ENCODE results near the gene PSMA2. TPM values are rescaled to one million over a fixed set of nuclear protein-coding genes. Genes with fewer than 3 reads are reported as not detected.

Gene PSMA2
- polyA plus RNA-seq, 1 donor (not counting 4 experiments of a cell fraction or from before 2014, with no cell fraction given) = 251 TPM

DNA sequence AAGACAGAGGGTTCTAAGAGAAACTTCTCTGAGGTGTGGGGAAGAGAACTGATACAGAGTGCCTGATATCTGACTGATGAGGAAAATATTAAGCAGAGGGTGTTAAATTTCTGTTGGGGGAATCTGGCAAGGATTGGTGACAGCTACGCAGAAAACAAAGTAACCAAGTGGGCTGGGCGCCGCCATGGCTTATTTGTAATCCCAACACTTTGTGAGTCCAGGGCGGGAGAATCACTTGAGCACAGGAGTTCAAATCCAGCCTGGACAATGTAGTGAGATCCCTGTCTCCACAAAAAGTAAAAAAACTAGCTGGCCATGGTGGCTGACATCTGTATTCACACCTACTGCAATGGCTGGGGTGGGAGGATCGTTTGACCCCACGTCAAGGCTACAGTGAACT is 18.0 kb downstream of the PSMA2 start:
- DNase-seq (ENCODE audit: low read depth, low spot score) (no peak), FAIRE-seq (no peak)
- Histone ChIP-seq H3K36me3 (ENCODE audit: control insufficient read depth in 2 of 2, extremely low read depth in 1 of 2, insufficient read depth in 2 of 2, low read length in 2 of 2) (peaks cover 2 to 8% of the 10 kb centered on the region in 2 experiments), H3K27ac (ENCODE audit: control insufficient read depth, insufficient read depth, low read length) (no peak overlapping the region), H3K9me3 (ENCODE audit: control insufficient read depth, low read depth, low read length) (no peaks in the 10 kb centered on the region), H3K4me2 (ENCODE audit: control insufficient read depth, extremely low read depth, insufficient read depth, low read depth, low read length) (no peak overlapping the region), H4K20me1 (ENCODE audit: control insufficient read depth, extremely low read depth, insufficient read depth, low read length) (no peaks in the 10 kb centered on the region), H3K9ac (ENCODE audit: control insufficient read depth, extremely low read depth, insufficient read depth, low read length) (no peak overlapping the region), H3K9me1 (ENCODE audit: control insufficient read depth, extremely low read depth, insufficient read depth, low read length) (no peaks in the 10 kb centered on the region), H3K27me3 (ENCODE audit: control insufficient read depth, extremely low read depth, insufficient read depth, low read length) (no peaks in the 10 kb centered on the region), H3K4me1 (ENCODE audit: control insufficient read depth, extremely low read depth, insufficient read depth, low read length) (peaks cover 29% of the 10 kb centered on the region), H3K4me3 (ENCODE audit: control insufficient read depth in 2 of 3, extremely low read depth in 1 of 3, insufficient read depth in 2 of 3, low read depth in 1 of 3, low read length in 3 of 3) (no peak overlapping the region), H3K79me2 (ENCODE audit: control insufficient read depth, insufficient read depth, low read length) (peaks cover 3% of the 10 kb centered on the region), H2AFZ (ENCODE audit: control insufficient read depth, low read length) (no peak overlapping the region)
- dilution Hi-C loops (cut with MboI; ENCODE audit: extremely low pct_ligation_motif_present, low sequenced_read_pairs) = no loop called here
- TF ChIP-seq EZH2 (IDR thresholded peaks at IDR 0.05; ENCODE audit: low read length) = no peak
- TF ChIP-seq, protein P1, sequence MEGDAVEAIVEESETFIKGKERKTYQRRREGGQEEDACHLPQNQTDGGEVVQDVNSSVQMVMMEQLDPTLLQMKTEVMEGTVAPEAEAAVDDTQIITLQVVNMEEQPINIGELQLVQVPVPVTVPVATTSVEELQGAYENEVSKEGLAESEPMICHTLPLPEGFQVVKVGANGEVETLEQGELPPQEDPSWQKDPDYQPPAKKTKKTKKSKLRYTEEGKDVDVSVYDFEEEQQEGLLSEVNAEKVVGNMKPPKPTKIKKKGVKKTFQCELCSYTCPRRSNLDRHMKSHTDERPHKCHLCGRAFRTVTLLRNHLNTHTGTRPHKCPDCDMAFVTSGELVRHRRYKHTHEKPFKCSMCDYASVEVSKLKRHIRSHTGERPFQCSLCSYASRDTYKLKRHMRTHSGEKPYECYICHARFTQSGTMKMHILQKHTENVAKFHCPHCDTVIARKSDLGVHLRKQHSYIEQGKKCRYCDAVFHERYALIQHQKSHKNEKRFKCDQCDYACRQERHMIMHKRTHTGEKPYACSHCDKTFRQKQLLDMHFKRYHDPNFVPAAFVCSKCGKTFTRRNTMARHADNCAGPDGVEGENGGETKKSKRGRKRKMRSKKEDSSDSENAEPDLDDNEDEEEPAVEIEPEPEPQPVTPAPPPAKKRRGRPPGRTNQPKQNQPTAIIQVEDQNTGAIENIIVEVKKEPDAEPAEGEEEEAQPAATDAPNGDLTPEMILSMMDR (optimal IDR thresholded peaks at IDR 0.05 in 1 of 3, IDR thresholded peaks at IDR 0.05 in 1 of 3, conservative IDR thresholded peaks at IDR 0.05 in 1 of 3; ENCODE audit: extremely low read depth in 1 of 3, insufficient read depth in 2 of 3, low read length in 3 of 3) = no peak

DNA sequence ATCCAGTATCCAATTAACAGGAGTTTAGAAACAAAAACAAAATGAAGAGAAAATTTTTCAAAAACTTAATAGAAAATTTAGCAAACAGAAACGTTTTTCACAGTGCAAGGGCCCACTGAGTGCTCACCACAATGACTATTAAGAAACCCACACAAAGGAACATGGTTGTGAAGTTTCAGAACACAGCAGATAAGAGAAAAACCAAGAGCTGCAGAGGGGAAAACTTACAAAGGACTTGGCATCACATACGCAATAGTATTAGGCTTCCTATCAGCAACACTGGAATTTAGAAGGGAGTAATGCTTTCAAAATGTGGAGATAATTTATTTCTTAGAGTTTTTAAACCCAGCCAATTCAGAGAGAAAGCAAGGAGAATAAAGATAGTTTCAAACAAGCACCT is 18.4 kb downstream of the PSMA2 start:
- TF ChIP-seq, protein P1 (optimal IDR thresholded peaks at IDR 0.05 in 1 of 3, IDR thresholded peaks at IDR 0.05 in 1 of 3, conservative IDR thresholded peaks at IDR 0.05 in 1 of 3; ENCODE audit: extremely low read depth in 1 of 3, insufficient read depth in 2 of 3, low read length in 3 of 3) = no peak
- TF ChIP-seq EZH2 (IDR thresholded peaks at IDR 0.05; ENCODE audit: low read length) = no peak
- Histone ChIP-seq H3K4me1 (ENCODE audit: control insufficient read depth, extremely low read depth, insufficient read depth, low read length) (peaks cover 29% of the 10 kb centered on the region), H3K27me3 (ENCODE audit: control insufficient read depth, extremely low read depth, insufficient read depth, low read length) (no peaks in the 10 kb centered on the region), H3K9me3 (ENCODE audit: control insufficient read depth, low read depth, low read length) (no peaks in the 10 kb centered on the region), H3K9me1 (ENCODE audit: control insufficient read depth, extremely low read depth, insufficient read depth, low read length) (no peaks in the 10 kb centered on the region), H3K9ac (ENCODE audit: control insufficient read depth, extremely low read depth, insufficient read depth, low read length) (no peak overlapping the region), H3K79me2 (ENCODE audit: control insufficient read depth, insufficient read depth, low read length) (peaks cover 3% of the 10 kb centered on the region), H2AFZ (ENCODE audit: control insufficient read depth, low read length) (no peak overlapping the region), H3K36me3 (ENCODE audit: control insufficient read depth in 2 of 2, extremely low read depth in 1 of 2, insufficient read depth in 2 of 2, low read length in 2 of 2) (peaks cover 2 to 8% of the 10 kb centered on the region in 2 experiments), H3K4me2 (ENCODE audit: control insufficient read depth, extremely low read depth, insufficient read depth, low read depth, low read length) (no peak overlapping the region), H3K27ac (ENCODE audit: control insufficient read depth, insufficient read depth, low read length) (no peak overlapping the region), H3K4me3 (ENCODE audit: control insufficient read depth in 2 of 3, extremely low read depth in 1 of 3, insufficient read depth in 2 of 3, low read depth in 1 of 3, low read length in 3 of 3) (no peak overlapping the region), H4K20me1 (ENCODE audit: control insufficient read depth, extremely low read depth, insufficient read depth, low read length) (no peaks in the 10 kb centered on the region)
- dilution Hi-C loops (cut with MboI; ENCODE audit: extremely low pct_ligation_motif_present, low sequenced_read_pairs) = no loop called here
- DNase-seq (ENCODE audit: low read depth, low spot score) = no peak
- FAIRE-seq = no peak
